Gastroesophageal sphincter (tissue), 3 donors: ENCODE data around the gene ESPNL.

Experiments used
- EP300 ChIP-seq: sonication (generic); formaldehyde crosslinking; IDR thresholded peaks from one replicate; pipeline ENCODE4 v1.6.1; 2017; ENCODE audit warnings: antibody characterized with exemption, mild to moderate bottlenecking
- POLR2A ChIP-seq, 2 donors: fragments of 450-650 bp; IDR thresholded peaks; one replicate each; pipeline ENCODE4 v1.6.1; 2017; ENCODE audit warnings: antibody characterized with exemption in 2 of 2, mild to moderate bottlenecking in 2 of 2, moderate library complexity in 1 of 2
- POLR2AphosphoS5 ChIP-seq: sonication (generic); formaldehyde crosslinking; IDR thresholded peaks from one replicate; pipeline ENCODE4 v1.6.1; 2017; ENCODE audit warnings: antibody characterized with exemption
- TF ChIP-seq, protein P1 (sequence below), 4 experiments: fragments of 200-600 bp in 2 of 4; fragments of 450-650 bp in 2 of 4; sonication (generic) in 1 of 4; IDR thresholded peaks; one replicate each; pipeline ENCODE4 v1.5.1; 2017 to 2019; ENCODE audit warnings: antibody characterized with exemption in 4 of 4, mild to moderate bottlenecking in 2 of 4, moderate library complexity in 2 of 4

DNA sequence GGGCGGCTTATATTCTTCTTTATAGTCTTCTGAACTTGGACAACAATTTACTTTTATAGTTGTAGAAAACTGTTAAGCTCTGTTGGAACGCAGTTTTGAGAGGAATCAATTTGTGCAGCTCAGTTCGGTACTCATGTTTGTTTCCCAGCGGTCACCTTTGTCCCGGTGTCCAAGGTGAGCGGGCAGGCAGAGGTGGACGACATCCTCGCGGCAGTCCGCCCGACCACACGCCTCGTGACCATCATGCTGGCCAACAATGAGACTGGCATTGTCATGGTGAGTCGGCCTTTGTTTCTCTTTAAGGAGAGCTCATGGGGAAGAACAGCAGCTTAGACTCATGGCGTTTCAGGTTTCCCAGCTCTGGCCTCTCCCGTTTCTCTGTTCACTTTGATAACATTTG lies 18.6 kb upstream of the ESPNL start:
- TF ChIP-seq, protein P1, sequence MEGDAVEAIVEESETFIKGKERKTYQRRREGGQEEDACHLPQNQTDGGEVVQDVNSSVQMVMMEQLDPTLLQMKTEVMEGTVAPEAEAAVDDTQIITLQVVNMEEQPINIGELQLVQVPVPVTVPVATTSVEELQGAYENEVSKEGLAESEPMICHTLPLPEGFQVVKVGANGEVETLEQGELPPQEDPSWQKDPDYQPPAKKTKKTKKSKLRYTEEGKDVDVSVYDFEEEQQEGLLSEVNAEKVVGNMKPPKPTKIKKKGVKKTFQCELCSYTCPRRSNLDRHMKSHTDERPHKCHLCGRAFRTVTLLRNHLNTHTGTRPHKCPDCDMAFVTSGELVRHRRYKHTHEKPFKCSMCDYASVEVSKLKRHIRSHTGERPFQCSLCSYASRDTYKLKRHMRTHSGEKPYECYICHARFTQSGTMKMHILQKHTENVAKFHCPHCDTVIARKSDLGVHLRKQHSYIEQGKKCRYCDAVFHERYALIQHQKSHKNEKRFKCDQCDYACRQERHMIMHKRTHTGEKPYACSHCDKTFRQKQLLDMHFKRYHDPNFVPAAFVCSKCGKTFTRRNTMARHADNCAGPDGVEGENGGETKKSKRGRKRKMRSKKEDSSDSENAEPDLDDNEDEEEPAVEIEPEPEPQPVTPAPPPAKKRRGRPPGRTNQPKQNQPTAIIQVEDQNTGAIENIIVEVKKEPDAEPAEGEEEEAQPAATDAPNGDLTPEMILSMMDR (IDR thresholded peaks at IDR 0.05), result no peak
- TF ChIP-seq POLR2AphosphoS5 (no peak), EP300 (no peak), POLR2A (IDR thresholded peaks at IDR 0.05) (no peak)
